ENCODE measurements around the gene FXYD7.

GRCh38 chr19:35176181-35176570, 33.1 kb downstream of the FXYD7 start:
- no peak for TF ChIP-seq POLR2AphosphoS5 (IDR thresholded peaks at IDR 0.05)
- TF ChIP-seq, protein P1, sequence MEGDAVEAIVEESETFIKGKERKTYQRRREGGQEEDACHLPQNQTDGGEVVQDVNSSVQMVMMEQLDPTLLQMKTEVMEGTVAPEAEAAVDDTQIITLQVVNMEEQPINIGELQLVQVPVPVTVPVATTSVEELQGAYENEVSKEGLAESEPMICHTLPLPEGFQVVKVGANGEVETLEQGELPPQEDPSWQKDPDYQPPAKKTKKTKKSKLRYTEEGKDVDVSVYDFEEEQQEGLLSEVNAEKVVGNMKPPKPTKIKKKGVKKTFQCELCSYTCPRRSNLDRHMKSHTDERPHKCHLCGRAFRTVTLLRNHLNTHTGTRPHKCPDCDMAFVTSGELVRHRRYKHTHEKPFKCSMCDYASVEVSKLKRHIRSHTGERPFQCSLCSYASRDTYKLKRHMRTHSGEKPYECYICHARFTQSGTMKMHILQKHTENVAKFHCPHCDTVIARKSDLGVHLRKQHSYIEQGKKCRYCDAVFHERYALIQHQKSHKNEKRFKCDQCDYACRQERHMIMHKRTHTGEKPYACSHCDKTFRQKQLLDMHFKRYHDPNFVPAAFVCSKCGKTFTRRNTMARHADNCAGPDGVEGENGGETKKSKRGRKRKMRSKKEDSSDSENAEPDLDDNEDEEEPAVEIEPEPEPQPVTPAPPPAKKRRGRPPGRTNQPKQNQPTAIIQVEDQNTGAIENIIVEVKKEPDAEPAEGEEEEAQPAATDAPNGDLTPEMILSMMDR (IDR thresholded peaks at IDR 0.05 in 8 of 11, conservative IDR thresholded peaks at IDR 0.05 in 3 of 11), result no peak
